ENCODE data around the gene EDEM3. TPM values are rescaled to one million over a fixed set of nuclear protein-coding genes. Genes with fewer than 3 reads are reported as not detected.

The EDEM3 gene
- total and polyA plus RNA-seq, 9 of the 15 experiments (the other 6 are each of a cell fraction or from before 2014, with no cell fraction given) = 15.8 to 46.6 (median 28.0) TPM

DNA sequence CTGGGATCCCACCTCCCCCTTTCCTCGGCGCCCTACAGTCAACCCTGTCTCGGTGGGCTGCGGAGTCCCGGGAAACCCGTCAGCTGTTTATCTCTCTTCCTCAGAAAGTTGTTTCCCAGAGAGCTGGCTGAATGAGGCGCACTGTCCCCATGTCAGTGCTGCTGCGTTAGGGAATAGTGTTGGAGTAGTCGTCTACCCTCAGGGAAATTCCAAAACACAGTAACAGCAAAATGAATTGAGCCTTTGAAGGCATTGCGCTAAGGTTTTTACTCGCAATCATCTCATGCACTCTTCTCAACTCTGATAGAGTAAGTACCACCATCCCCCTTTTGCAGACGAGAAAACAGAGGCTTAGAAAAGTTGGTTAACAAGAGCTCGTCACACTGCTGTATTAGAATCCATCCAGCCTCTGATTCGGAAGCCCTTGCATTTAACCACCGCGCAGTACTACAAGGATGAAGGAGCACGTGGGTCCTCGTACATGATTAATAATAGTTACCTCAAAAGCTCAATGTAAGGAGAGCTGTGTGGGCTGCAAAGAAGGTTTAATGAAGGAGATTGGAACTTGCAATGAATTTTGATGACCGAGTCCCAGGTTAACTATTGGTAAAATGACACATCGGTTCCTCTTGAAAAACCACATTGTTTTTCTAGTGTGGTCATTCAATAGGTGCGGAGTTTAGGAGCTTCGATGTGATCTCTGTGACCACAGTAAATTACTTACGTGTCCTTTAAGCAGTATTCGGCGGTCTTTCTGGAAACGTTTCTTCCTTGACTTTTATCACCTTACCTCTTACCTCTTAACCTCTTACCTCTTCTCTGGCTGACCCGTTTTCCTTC is 788 bp upstream of the EDEM3 start (continued):
- no peak for TF ChIP-seq ZFP36 (IDR thresholded peaks at IDR 0.05; ENCODE audit: low read depth, low read length, partially characterized antibody)
- no peak for TF ChIP-seq BDP1 (IDR thresholded peaks at IDR 0.05; ENCODE audit: insufficient read depth, insufficient read length)
- 0 out of 2 replicates have a peak, but pooled peaks have one; percentile 41 for TF ChIP-seq NR2F6 (CRISPR knock-in tag; IDR thresholded peaks at IDR 0.05)
- TF ChIP-seq KLF13 (tag; IDR thresholded peaks at IDR 0.05; ENCODE audit: borderline replicate concordance, low read depth) = peak; percentile 59; the same call in 1 of the 2 replicates
- TF ChIP-seq, protein P1, sequence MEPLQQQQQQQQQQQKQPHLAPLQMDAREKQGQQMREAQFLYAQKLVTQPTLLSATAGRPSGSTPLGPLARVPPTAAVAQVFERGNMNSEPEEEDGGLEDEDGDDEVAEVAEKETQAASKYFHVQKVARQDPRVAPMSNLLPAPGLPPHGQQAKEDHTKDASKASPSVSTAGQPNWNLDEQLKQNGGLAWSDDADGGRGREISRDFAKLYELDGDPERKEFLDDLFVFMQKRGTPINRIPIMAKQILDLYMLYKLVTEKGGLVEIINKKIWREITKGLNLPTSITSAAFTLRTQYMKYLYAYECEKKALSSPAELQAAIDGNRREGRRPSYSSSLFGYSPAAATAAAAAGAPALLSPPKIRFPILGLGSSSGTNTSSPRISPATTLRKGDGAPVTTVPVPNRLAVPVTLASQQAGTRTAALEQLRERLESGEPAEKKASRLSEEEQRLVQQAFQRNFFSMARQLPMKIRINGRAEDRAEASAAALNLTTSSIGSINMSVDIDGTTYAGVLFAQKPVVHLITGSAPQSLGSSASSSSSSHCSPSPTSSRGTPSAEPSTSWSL (CRISPR knock-in tag; IDR thresholded peaks at IDR 0.05; ENCODE audit: borderline replicate concordance) = no peak
- peak; percentile 52 for TF ChIP-seq RAD51 (IDR thresholded peaks at IDR 0.05; ENCODE audit: borderline replicate concordance, low read depth)
- no peak for TF ChIP-seq ELF2 (CRISPR knock-in tag; IDR thresholded peaks at IDR 0.05)
- TF ChIP-seq ZNF354B (CRISPR knock-in tag; IDR thresholded peaks at IDR 0.05) = no peak
- no peak for TF ChIP-seq ZSCAN29 (IDR thresholded peaks at IDR 0.05)
- no peak for TF ChIP-seq CBX2 (IDR thresholded peaks at IDR 0.05; ENCODE audit: insufficient read depth, low read length, poor library complexity, severe bottlenecking)
- TF ChIP-seq SAFB (IDR thresholded peaks at IDR 0.05; ENCODE audit: borderline replicate concordance, low read depth, low read length) = no peak
- no peak for TF ChIP-seq BACH1 (tag; IDR thresholded peaks at IDR 0.05)
- TF ChIP-seq, protein P2, sequence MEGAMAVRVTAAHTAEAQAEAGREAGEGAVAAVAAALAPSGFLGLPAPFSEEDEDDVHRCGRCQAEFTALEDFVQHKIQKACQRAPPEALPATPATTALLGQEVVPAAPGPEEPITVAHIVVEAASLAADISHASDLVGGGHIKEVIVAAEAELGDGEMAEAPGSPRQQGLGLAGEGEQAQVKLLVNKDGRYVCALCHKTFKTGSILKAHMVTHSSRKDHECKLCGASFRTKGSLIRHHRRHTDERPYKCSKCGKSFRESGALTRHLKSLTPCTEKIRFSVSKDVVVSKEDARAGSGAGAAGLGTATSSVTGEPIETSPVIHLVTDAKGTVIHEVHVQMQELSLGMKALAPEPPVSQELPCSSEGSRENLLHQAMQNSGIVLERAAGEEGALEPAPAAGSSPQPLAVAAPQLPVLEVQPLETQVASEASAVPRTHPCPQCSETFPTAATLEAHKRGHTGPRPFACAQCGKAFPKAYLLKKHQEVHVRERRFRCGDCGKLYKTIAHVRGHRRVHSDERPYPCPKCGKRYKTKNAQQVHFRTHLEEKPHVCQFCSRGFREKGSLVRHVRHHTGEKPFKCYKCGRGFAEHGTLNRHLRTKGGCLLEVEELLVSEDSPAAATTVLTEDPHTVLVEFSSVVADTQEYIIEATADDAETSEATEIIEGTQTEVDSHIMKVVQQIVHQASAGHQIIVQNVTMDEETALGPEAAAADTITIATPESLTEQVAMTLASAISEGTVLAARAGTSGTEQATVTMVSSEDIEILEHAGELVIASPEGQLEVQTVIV (CRISPR knock-in tag; IDR thresholded peaks at IDR 0.05; ENCODE audit: borderline replicate concordance) = no peak
- no peak for TF ChIP-seq ZKSCAN8 (CRISPR knock-in tag; IDR thresholded peaks at IDR 0.05)

Measured in K562 (cell line).